ENCODE measurements around the gene CHCHD10.

GRCh38 chr22:23783265-23784150 lies 15.7 kb upstream of the CHCHD10 start:
- no peak for TF ChIP-seq CTCF (conservative IDR thresholded peaks at IDR 0.05)
- no peak for TF ChIP-seq EZH2 (IDR thresholded peaks at IDR 0.05; ENCODE audit: low read depth)

Measured in PC-9 (cell line).